Measurements from ENCODE around the gene CFAP141.

DNA sequence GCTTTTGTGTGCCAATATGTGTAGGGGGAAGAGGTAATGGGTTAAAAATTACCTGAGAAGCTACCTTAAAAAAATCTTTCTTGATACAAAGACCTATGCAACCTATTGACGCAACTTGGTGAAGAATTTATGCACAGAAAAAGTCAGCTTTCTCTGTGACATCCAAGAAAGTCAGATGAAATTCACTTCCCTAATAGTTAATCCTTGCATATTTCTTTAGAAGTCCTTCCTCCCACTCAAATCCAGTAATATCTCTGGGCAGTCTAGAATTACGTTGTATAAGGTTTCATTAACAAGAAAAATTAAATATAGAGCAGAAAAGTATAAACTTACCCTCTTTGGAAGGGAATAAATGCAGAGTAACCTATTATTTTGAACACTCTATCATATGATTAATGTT, 17.5 kb upstream of the CFAP141 start:
- no peak for TF ChIP-seq NFE2L1 (CRISPR knock-in tag; IDR thresholded peaks at IDR 0.05)
- TF ChIP-seq, protein P1, sequence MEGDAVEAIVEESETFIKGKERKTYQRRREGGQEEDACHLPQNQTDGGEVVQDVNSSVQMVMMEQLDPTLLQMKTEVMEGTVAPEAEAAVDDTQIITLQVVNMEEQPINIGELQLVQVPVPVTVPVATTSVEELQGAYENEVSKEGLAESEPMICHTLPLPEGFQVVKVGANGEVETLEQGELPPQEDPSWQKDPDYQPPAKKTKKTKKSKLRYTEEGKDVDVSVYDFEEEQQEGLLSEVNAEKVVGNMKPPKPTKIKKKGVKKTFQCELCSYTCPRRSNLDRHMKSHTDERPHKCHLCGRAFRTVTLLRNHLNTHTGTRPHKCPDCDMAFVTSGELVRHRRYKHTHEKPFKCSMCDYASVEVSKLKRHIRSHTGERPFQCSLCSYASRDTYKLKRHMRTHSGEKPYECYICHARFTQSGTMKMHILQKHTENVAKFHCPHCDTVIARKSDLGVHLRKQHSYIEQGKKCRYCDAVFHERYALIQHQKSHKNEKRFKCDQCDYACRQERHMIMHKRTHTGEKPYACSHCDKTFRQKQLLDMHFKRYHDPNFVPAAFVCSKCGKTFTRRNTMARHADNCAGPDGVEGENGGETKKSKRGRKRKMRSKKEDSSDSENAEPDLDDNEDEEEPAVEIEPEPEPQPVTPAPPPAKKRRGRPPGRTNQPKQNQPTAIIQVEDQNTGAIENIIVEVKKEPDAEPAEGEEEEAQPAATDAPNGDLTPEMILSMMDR (IDR thresholded peaks at IDR 0.05) = no peak
- TF ChIP-seq NR2C2 (CRISPR knock-in tag; IDR thresholded peaks at IDR 0.05) = no peak
- TF ChIP-seq, protein P2, sequence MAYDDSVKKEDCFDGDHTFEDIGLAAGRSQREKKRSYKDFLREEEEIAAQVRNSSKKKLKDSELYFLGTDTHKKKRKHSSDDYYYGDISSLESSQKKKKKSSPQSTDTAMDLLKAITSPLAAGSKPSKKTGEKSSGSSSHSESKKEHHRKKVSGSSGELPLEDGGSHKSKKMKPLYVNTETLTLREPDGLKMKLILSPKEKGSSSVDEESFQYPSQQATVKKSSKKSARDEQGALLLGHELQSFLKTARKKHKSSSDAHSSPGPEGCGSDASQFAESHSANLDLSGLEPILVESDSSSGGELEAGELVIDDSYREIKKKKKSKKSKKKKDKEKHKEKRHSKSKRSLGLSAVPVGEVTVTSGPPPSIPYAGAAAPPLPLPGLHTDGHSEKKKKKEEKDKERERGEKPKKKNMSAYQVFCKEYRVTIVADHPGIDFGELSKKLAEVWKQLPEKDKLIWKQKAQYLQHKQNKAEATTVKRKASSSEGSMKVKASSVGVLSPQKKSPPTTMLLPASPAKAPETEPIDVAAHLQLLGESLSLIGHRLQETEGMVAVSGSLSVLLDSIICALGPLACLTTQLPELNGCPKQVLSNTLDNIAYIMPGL (CRISPR knock-in tag; IDR thresholded peaks at IDR 0.05) = no peak
- TF ChIP-seq GTF2I (CRISPR knock-in tag; conservative IDR thresholded peaks at IDR 0.05) = no peak
- TF ChIP-seq FOXJ3 (CRISPR knock-in tag; IDR thresholded peaks at IDR 0.05; ENCODE audit: borderline replicate concordance) = no peak
- TF ChIP-seq, protein P3, sequence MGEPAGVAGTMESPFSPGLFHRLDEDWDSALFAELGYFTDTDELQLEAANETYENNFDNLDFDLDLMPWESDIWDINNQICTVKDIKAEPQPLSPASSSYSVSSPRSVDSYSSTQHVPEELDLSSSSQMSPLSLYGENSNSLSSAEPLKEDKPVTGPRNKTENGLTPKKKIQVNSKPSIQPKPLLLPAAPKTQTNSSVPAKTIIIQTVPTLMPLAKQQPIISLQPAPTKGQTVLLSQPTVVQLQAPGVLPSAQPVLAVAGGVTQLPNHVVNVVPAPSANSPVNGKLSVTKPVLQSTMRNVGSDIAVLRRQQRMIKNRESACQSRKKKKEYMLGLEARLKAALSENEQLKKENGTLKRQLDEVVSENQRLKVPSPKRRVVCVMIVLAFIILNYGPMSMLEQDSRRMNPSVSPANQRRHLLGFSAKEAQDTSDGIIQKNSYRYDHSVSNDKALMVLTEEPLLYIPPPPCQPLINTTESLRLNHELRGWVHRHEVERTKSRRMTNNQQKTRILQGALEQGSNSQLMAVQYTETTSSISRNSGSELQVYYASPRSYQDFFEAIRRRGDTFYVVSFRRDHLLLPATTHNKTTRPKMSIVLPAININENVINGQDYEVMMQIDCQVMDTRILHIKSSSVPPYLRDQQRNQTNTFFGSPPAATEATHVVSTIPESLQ (CRISPR knock-in tag; IDR thresholded peaks at IDR 0.05) = no peak

All from WTC11 (cell line).